HG03039 (cell line): ENCODE results near the gene HRH3.

Source experiments
- ATAC-seq: cut with Tn5 transposase; IDR thresholded peaks from one replicate; pipeline ENCODE4 v1.9.1; 2021; ENCODE audit warnings: mild to moderate bottlenecking, moderate library complexity; ENCODE audit not compliant: unreplicated experiment

Gene HRH3

DNA sequence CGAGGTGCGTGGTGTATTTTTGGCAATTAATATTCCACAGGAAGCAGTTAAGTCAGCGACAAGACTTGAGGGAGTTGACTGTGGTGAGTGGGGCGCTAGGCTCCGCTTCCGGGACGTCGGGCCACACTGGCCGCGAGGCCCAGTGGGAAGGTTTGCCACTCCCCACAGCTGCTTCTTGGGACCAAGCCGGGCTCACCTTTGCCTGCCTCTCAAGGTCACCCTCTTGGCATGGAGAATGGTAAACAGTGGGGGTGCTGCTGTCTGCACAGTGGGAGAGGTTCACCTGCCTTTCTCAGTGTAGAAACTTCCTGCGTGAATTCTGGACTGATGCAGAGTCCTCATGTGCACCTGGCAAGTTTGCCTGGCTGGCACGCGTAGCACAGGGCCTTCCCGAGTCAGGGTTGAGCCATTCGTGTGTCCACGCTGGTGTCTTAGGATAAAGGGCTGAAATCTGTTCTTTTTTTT, 24.6 kb upstream of the HRH3 start:
- ATAC-seq = no peak

DNA sequence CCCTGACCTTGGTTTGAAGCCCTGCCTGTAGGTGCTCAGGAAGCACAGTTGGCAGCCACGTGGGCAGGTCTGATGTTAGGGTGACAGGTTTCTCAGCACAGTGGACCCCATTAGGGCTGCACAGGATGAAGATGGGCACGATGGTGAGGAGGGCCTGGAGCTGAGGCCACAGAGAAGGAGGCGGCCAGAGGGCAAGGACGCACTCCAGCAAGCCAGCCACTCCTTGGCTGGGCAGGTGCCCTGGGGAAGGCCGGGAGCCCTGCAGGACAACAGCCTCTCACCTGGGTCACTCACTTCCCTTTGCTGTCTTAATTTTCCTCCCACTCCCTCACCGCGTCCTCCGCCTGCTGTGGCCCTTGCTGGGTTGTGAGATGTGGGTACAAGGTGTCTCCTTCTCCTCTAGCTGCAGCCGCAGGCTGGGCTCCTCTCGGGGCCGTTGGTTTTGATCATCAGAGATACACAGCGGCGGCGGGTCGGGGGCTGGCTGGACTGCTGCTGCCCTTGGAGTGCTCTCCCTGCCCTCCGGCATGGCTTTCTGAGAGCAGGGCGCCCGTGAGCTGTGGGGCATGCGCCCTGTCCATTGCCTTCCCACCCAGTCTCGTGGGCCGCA, 23.9 kb upstream of the HRH3 start:
- no peak for ATAC-seq

DNA sequence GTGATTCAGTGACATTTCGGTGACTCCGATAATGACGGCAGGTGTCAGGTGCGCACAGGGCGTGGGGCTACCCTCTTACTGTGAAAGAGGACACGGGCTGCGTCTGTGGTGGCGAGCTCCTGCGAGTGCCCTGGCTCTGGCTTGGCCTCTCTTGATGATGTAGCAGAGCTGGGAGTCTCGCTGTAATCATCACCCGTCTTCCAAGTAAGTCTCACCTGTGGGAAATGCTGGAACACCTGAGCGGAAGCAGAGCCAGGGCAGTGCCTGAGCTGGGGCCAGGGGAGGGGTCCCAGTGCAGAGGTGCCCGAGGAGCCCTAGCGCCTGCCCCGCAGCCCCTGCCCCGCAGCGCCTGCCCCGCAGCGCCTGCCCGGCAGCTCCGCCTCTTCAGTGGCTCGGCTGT, 23.0 kb upstream of the HRH3 start:
- ATAC-seq = no peak

DNA sequence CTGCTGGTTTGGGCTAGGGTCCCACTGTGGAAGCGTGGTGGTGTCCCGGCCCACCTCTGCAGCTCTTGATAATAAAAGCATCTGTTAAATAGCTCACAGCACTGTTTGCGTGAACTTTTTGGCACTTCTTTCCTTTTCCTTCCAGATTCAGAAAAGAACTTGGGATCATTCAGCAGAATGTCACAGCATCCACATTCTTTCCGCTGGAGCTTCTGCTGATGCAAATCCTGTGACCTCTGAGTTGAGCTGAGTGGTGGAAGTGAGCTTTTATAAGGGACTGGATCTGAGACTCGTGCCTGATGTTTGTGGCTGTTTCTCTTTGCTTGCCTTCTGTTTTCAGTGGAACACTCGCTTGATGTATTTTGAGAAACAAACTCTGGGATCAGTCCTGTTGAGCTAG, 22.1 kb upstream of the HRH3 start:
- ATAC-seq = no peak

DNA sequence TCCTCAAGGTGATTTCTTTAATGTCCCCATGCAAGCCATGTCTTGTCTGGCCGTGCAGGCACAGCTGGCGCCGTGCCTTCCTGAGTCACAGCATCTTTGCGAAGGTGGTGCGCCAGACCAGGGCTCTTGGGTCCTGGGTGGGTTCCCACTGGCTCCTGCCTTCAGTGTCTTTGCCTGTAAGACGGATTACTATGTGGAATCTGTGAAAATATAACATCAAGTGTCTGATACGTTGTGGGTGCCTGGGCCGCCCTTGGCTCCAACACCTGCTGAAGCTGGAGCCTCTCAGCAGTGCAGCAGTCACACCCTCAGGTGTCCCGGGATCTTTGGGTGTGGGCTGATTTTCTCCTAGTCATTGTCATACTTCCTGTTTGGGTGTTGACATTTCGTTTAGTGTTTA, 21.4 kb upstream of the HRH3 start:
- ATAC-seq = no peak

DNA sequence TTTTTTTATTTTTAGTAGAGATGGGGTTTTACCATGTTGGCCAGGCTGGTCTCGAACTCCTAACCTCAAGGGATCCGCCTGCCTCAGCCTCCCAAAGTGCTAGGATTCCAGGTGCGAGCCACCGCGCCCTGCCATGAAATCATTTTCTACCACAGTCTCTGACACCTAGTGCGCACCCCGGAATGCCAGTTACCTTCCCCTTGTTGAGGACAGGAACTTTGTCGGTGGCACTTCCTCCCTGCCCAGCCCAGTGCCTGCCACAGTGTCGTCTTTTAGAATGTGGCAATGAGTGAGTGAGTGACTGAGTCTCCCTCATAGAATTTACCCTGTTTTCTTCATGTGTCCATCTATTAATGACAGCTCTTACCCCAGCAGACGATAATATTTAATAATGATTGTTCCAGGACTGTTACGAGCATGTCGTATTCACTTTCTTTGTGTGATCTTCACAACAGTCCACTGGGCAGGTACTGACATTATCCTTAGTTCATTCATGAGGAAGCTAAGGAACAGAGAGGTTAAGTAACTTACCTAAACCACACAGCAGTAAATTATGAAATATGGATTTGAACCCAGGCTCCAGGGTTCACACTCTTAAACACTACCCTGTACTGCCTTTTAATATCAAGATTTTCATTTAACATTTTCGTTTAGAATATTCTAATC, 20.1 kb upstream of the HRH3 start:
- ATAC-seq = no peak

DNA sequence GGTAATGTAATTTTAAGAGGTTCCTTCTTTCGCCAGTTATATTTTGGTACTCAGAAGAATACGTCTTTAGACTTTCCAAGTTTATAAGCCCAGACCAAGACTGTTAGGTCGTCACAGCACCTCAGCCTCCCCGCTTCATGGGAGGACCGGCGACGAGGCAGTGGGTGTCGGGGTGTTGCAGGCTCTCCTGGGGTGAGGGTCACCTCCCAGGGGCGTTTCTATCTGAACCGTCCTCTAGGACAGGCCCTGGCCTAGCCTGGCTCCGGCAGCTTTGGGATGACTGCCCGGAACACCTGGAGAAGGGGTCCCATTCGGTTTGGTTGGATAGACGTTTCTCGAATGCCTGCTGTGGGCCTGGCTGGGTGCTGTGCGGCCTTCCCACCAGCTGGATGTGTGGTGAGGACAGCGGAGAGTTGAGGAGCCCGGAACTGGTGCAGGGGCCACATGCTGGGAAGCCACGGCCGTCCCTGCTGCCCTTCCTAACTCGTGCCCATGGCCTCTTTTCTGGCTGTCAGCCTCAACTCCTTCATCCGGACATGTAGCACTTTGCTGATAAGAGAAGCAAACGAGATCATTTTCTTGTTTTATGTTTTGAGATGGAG, 19.3 kb upstream of the HRH3 start:
- ATAC-seq = no peak

DNA sequence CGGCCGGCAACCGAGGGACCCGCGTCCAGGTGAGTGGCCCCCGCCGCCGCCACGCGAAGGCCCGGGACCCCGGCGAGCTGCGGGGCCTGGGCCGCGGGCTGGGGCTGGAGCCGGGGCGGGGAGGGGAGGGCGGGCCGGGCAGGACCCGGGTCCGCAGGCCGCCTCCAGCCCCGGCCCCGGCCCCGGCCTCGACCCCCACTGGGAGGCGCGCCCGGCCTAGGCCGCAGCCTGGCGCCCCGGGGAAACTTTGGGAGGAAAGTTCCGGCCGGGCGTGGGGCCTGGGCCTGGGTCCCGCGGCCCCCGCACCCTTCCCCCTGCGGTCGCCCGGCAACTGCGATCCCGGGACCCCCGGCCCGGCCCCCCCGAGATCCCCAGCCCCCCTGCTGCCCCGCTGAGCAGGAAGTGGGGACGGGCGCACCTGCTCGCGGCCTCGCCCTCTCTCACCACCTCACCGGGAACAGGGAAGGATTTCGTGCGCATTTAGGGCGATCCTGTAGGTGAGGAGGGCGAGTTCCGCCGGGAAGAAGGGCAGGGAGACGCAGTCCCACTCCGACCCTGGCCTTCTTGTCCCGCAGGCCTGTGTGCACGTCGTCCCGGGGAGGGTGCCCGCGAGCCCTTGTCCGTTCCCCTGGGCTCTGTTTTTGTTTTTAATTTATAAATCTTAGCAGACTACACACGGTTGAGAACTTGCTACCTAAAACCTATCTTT, 18.6 kb upstream of the HRH3 start:
- ATAC-seq = peak; percentile 3

DNA sequence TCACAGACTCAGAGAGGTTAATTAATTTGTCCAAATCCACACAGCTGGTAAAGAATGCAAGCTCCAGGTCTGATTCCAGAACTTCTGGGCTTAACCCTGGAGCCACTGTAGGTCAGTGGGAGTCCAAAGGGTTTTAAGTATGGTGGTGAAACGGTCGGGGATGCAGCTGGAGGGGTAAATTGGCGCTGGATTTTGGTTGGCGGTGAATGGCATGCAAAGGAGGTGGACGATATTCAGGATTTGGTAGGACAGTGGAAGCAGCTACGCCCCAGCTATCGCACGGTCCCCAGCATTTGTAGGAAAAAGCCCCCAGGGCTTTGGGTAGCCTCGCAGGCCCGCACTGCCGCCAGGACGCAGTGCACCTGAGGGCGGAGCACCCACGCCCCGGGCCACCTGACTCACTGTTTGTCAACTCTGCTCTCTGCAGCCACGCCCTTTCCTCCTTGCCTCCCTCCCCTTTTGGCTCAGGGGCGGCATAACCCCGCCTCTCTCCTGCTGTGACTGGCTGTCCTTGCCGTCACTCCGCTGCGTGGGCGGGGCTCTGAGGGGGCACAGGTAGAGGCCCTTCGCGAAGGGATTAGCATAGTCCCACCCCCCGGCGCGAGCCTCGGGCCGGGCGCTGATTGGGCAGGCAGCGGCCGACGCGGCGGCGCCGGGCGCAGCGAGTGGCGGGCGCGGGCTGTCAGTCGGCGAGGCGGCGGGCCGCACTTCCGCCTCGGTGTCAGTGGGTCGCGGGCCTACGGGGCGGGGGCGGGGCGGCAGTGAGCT, 17.9 kb upstream of the HRH3 start, which contains the start of gene OSBPL2:
Gene OSBPL2 (plus strand): TSS at position 721 of the 768 bp plus-strand sequence. CDS start 17,664 bp downstream, outside the sequence.
- ATAC-seq = peak; percentile 97

DNA sequence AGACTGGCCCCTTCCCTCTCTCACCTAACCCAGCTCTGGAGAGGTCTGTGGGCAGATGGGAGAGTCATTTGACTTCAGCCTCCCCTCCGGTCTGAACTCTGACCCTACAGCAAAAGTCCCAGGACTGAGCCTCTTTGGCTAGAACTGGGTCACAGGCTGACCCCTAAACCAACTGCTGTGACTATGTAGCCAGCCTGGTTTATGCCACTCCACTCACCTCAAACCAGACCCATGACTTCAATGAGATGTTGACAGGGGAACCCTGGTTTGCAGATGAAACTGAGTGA, 17.4 kb upstream of the HRH3 start:
- ATAC-seq = no peak

DNA sequence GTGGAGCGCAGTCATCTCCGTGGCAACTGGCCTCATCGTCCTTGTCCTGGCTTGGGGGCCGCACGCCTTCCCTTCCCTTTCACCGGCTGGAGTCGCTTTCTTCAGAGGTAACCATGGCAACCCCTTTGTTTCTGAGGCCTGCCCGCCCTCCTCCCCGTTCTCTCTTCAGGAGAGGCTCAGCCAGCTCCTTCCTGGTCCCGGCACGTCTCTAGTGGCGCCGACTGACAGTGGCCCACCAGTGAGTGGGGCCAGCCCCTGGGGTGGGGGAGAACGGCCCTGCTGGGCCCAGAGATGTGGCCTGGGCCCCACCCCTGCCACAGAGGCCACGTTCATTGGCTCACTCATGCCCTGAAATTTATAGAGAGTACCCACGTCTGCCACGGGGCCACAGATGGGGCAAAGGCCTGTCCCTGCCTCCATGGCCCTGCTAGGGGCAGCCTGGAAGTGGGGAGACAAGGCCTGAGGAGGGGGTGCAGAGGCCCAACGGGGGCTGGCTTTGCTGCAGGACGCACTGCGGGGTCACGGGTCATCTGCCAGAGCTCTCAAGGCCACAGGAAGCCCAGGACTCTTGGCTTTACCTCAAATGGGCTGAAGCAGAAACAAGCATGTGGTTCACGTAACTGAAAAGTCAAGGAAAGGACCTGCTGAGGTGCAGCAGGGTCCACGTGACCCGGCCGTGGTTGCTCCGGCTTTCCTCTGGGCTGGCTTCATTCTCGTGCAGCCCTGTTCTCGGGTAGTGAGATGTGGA, 16.9 kb upstream of the HRH3 start:
- no peak for ATAC-seq

DNA sequence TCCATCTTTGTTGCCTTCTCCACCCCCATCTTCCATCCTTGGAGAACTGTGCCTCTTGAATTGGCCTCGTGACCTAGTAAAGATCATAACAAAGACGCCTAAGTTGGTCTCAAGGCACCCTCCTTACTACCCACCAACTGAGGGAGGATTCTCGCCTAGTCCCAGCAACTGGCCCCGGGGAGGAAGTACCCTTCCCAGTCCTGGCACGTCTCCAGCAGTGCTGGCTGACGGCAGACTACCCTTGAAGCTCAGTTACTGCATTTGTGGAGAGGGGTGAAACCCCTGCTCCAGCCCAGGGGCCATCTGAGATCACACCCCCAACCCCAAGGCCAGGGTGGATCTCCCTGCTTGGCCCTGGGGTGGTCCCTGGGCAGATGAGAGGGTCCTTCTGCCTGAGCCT, 16.1 kb upstream of the HRH3 start:
- no peak for ATAC-seq

DNA sequence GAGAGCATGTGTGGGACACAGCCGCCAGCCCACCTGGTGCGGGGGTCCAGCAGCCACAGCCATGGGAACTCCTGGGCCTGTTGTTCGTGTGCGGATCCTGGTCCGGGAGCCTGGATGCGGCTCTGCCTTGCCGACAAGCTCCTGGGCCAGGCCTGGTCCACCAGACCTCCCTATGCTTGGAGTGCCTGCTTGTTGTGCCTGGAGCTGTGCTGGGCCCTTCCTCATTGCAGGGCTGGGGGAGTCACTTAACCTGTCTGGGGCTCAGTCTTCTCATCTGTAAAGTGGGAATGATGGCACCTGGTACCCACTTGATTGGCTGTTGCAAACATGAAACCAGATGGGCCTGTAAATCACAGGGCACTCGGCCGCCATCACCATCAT, 15.7 kb upstream of the HRH3 start:
- no peak for ATAC-seq

DNA sequence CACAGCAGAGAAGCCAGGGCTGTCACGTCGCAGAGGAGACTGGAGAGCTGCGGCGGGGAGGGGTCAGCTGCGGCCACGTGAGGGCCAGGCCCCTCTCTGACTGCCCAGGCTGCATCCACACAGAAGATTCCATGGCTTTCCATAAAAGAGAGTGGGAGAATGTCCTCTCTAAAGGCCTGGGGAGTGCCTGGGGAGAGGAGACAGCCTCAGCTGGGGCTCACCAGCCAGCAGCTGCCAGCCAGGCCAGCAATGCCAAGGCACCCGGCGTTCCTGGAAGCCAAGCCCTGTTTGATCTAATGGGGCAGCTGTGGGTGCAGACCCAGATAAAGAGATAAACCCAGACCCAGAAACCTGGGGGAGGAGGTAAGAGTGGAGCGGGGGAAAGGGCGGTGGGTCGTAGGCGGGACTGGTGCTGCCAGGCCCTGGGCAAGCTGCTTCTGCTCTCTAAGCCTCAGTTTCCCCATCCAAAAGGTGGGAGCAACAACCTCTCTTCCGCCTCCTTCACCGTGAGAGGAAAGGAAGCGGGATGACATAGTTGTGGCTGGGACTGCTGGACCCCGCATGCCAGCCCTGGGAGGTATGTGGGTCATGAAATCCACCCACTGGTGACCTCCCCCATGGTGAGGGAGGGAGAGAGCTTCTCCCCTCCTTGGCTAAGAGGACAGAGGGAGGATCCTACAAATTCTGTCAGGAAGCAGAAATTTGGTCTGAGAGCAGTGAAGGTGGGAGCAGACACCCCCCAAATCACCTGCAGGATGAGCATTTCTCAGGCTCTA, 15.1 kb upstream of the HRH3 start:
- no peak for ATAC-seq

DNA sequence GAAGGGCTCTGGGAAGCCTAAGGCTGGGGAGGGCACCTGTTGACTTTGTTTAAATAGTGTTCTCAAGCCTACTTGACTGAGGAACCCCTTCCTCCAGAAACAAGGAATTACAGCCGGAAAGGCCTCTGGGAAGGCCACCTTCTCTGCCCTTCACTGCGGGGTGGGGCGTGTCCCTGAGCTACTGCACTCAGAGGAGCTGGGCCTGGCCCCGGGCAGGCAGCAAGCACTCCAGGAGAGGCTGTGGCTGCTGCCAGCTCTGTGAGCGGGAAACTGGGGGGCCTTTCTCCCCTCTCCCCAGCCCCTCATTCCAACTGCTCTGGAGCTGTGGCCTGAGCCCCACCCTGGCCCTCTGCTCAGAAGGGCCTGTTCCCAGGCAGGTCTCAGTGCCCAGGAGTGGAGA, 14.3 kb upstream of the HRH3 start:
- no peak for ATAC-seq

DNA sequence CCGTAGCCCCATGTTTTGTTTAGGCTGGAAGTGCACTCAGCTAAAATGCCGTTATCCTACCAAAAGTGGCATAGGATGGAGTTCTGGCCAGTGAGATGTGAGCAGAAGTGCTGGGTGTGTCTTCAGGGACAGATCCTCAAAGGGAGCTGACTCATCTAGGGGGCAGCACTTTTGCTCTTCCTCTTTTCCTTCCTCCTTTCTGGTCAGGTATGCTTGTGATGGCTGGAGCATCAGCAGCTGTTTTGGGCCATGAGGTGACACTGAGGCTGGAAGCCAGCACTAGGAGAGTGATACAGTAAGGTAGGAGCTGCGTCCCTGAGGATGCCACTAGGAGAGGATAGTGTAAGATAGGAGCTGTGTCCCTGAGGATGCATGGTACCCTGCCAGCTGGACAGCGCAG, 13.6 kb upstream of the HRH3 start:
- no peak for ATAC-seq

DNA sequence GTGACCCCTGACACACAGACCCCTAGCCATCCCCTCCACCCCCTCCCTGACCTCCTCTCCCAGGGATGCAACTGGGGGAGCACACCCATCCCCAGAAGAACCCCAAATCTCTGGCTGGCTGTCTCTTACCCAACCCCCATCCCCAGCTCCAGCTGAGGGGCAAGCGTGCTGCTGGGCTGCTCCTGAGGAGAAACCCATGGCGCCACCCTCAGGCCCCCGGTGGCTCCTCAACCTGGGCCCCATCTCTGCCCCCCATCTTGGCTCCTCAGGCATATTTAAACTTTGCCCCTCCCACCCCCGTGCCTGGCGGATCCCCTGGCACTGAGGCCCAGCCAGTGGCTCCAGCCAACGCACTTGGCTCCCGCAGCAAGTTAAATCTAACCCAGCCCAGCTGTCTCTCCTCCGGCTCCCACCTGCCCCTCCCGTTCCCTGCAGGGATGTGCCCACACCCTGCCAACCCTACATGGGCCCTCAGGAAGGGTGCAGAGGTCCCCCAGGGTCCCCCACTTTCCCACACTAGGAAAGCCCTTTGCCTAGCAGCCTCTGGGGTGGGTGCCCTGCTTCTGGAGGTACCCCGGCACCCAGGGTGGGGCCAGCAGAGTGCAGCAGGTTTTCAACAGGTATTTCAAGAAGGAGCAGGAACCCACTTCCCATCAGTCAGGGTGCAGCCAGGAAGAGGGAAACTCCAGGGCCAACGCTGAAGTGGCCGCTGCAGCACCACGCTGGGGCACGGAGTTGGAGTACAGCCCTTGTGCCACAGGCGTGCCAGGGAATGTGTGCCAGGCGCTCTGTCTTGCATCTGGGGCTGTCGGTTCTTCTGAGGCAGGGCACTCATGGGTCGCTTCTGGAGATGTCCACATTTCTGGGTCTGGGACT, 12.9 kb upstream of the HRH3 start:
- no peak for ATAC-seq

DNA sequence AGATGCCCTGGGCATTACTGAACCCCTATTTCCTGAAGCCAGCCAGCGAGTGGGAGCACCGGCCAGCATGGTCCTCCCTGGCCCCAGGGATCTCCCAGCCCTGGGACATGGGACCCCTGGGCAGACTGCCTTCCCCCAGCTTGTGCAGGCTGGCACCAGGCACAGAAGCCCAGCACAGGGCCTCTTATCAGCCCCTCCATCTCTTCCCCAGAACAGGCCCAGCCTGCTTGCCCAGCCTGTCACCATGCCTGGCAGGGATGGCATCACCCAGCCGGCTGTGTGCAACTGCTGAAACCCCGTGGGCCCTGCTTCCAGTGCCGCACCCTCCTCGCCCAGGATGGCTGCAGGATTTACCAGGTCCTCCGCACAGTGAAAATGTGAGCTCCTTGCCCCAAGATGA, 12.1 kb upstream of the HRH3 start:
- ATAC-seq = no peak

DNA sequence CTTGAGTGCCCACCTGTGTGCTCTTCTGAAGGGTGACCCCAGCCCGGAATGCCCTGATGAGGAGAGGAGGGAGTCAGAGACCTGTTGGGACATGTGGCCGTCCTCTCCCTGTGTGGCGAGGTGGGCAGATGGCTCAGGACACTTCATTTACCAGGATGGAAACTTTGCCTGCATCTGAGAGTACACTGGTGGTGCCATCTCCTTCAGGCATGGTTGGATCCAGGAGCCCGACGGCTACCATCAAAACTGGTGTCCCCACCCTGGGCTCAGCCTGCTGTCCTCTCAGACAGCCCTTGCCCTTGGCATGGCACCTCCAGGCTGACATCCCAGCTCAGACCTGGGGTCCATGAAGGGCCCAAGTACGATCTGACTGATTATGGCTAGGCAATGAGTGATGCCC, 11.2 kb upstream of the HRH3 start:
- ATAC-seq = no peak
